HepG2 (cell line): Measurements from ENCODE around the gene MEIOB. TPM values are rescaled to one million over a fixed set of nuclear protein-coding genes. Genes with fewer than 3 reads are reported as not detected.
A peak's percentile ranks its signal among the peaks of the same experiment; 100 is the strongest.
"Not testable (repeated sequence)": the region's sequence is repeated elsewhere in the genome, so short reads cannot be mapped to it uniquely, and the experiment has no call there.

Source experiments
- ATAC-seq: fragments of 200-7000 bp; cut with Tn5 transposase; 3 replicates; pipeline ENCODE4 v1.9.1; 2020; ENCODE audit warnings: mild to moderate bottlenecking, moderate library complexity
- BruUV-seq: library from RNA; stranded (reverse); fragments of 400-500 nt; replicated peaks from 2 replicates; lab custom pipeline; 2021; lab: Mats Ljungman, UMichigan
- CTCF ChIA-PET: fragments of 300-600 bp; formaldehyde crosslinking; extraction: SDS; loops from one replicate; lab custom pipeline; 2021; ENCODE audit warnings: low total read pairs, inconsistent platforms, low intra/inter-chr PET ratio; lab: Yijun Ruan, JAX
- POLR2A ChIA-PET: fragments of 350-600 bp; sonication (Branson Sonifier 250); formaldehyde crosslinking; loops from one replicate; lab custom pipeline; 2020; ENCODE audit warnings: antibody characterized with exemption, inconsistent platforms; lab: Yijun Ruan, JAX
- DNase-seq: peaks from one replicate; pipeline ENCODE4 v3.0.0-alpha.2; 2015; ENCODE audit warnings: low spot score
- FAIRE-seq: peaks from 3 replicates; lab custom pipeline; 2011; peaks lifted over from hg19 to GRCh38; lab: Jason Lieb, UNC
- H2AFZ ChIP-seq: one replicate; pipeline ENCODE4 v1.6.1; 2011; ENCODE audit warnings: low read length, inconsistent platforms
- H3K27ac ChIP-seq: fragments of 300-600 bp; 3 replicates; pipeline ENCODE4 v1.8.0; 2011; ENCODE audit warnings: mixed run types, mild to moderate bottlenecking, mixed read lengths, low read length, inconsistent platforms; ENCODE audit not compliant: insufficient read depth; ENCODE audit errors: extremely low read length
- H3K27me3 ChIP-seq, 2 experiments: fragments of 200-600 bp in 1 of 2; 2 replicates in 1 of 2; 3 replicates in 1 of 2; pipeline versions ENCODE4 v1.6.0 to v1.8.0; 2011; ENCODE audit warnings: low read length in 2 of 2, mild to moderate bottlenecking in 2 of 2, moderate library complexity in 2 of 2, inconsistent platforms in 1 of 2; ENCODE audit not compliant: insufficient read depth in 2 of 2, control insufficient read depth in 1 of 2
- H3K36me3 ChIP-seq, 2 experiments: fragments of 200-600 bp in 1 of 2; replicated peaks in 1 of 2; 2 replicates in 1 of 2; 3 replicates in 1 of 2; pipeline versions ENCODE4 v1.5.1 to v1.8.0; 2011; ENCODE audit warnings: low read length in 2 of 2, inconsistent platforms in 1 of 2; ENCODE audit not compliant: insufficient read depth in 2 of 2, control insufficient read depth in 1 of 2
- H3K4me1 ChIP-seq: 2 replicates; pipeline ENCODE4 v1.5.1; 2012; ENCODE audit warnings: low read length, inconsistent platforms; ENCODE audit not compliant: insufficient read depth
- H3K4me2 ChIP-seq: 2 replicates; pipeline ENCODE4 v1.6.0; 2011; ENCODE audit warnings: low read depth, low read length, inconsistent platforms
- H3K4me3 ChIP-seq, 3 experiments: fragments of 200-600 bp in 1 of 3; sonication (generic), shearing (Covaris generic) in 1 of 3; replicated peaks in 1 of 3; 2 replicates each; pipeline ENCODE4 v1.5.1; 2011 to 2016; ENCODE audit warnings: low read length in 3 of 3, inconsistent platforms in 2 of 3, low read depth in 2 of 3, mild to moderate bottlenecking in 2 of 3, control low read depth in 1 of 3, mixed read lengths in 1 of 3; ENCODE audit not compliant: insufficient read depth in 1 of 3
- H3K79me2 ChIP-seq: one replicate; pipeline ENCODE4 v1.6.1; 2011; ENCODE audit warnings: low read length, inconsistent platforms; ENCODE audit not compliant: insufficient read depth
- H3K9ac ChIP-seq: 2 replicates; pipeline ENCODE4 v1.6.0; 2011; ENCODE audit warnings: mild to moderate bottlenecking, low read depth, low read length, inconsistent platforms; ENCODE audit not compliant: insufficient read depth
- H3K9me3 ChIP-seq: 2 replicates; pipeline ENCODE4 v1.5.1; 2012; ENCODE audit warnings: mild to moderate bottlenecking, low read length
- H4K20me1 ChIP-seq: 2 replicates; pipeline ENCODE4 v1.6.0; 2011; ENCODE audit warnings: inconsistent platforms, mild to moderate bottlenecking, low read length, moderate library complexity; ENCODE audit not compliant: insufficient read depth
- TGIF2 ChIP-seq: IDR thresholded peaks from 2 replicates; pipeline ENCODE4 v1.6.1; 2016; ENCODE audit warnings: control low read depth, missing compliant biosample characterization
- ZMYM3 ChIP-seq: sonication (generic); formaldehyde crosslinking; IDR thresholded peaks from 2 replicates; pipeline ENCODE4 v1.5.1; 2020; ENCODE audit warnings: mild to moderate bottlenecking, missing genetic modification reagents
- ZNF460 ChIP-seq: sonication (generic); formaldehyde crosslinking; IDR thresholded peaks from 2 replicates; pipeline ENCODE4 v1.5.1; 2020; ENCODE audit warnings: missing genetic modification reagents, mild to moderate bottlenecking, borderline replicate concordance
- WGBS: methylation state at CpG from one replicate; pipeline ENCODE4 v1.1.6; 2017; ENCODE audit warnings: low lambda C conversion rate; 5-methylcytosine and 5-hydroxymethylcytosine counted together
- in situ Hi-C: cut with HindIII; loops from 2 replicates; pipeline ENCODE4 v1.10.0; 2017; ENCODE audit warnings: low pct_unique_long_range_greater_than_20kb; ENCODE audit not compliant: extremely low pct_ligation_motif_present
- intact Hi-C: fragments of 100-400 bp; cut with micrococcal nuclease; formaldehyde crosslinking; loops from one replicate; pipeline ENCODE4 v1.10.0; 2022; ENCODE audit not compliant: unreplicated experiment
- polyA plus RNA-seq, 8 experiments: library from polyadenylated mRNA; depleted of rRNA in 3 of 8; stranded (reverse) in 7 of 8; unstranded in 1 of 8; fragments of >200 nt; fragmentation: Illumina TruSeq in 4 of 8; extraction: Trizol in 4 of 8; gene quantifications; 2 replicates each; pipeline versions ENCODE4 v1.2.1 to v1.2.3, GENCODE V29; 2011 to 2016; ENCODE audit warnings: low read depth in 4 of 8, missing spikeins in 1 of 8, mixed read lengths in 1 of 8; ENCODE audit not compliant: insufficient read depth in 1 of 8
- total RNA-seq, 5 experiments: library from RNA; depleted of rRNA; stranded (reverse); fragments of >200 nt; fragmentation: Illumina TruSeq; extraction: Trizol; gene quantifications; 2 replicates each; pipeline ENCODE4 v1.2.3, GENCODE V29; 2016; ENCODE audit warnings: low read depth in 1 of 5
- TF ChIP-seq, protein P1 (sequence below): sonication (generic); formaldehyde crosslinking; IDR thresholded peaks from 2 replicates; pipeline ENCODE4 v1.5.0; 2020; ENCODE audit warnings: mild to moderate bottlenecking, missing genetic modification reagents

The MEIOB gene
- total and polyA plus RNA-seq, 2 of the 13 experiments (the other 11 are each of a cell fraction or from before 2014, with no cell fraction given) = 0.17 TPM; not detected in 1

DNA sequence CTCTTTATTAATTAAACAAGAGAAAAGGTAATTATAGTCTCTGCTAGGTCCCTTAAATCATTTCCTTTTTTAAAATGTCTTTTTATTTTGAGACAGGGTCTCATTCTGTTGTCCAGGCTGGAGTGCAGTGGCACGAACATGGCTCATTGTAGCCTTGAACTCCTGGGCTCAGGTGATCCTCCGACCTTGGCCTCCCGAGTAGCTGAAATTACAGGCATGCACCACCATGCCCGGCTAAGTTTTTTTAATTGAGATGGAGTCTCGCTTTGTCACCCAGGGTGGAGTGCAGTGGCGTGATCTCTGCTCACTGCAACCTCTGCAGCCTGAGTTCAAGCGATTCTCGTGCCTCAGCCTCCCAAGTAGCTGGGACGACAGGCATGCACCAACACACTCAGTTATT is 9.2 kb upstream of the MEIOB start:
- H3K36me3 ChIP-seq, H3K27me3 ChIP-seq, DNase-seq, H2AFZ ChIP-seq, H4K20me1 ChIP-seq, H3K27ac ChIP-seq, H3K79me2 ChIP-seq, H3K4me2 ChIP-seq, intact Hi-C loops, FAIRE-seq, CTCF ChIA-PET, in situ Hi-C loops, POLR2A ChIA-PET, BruUV-seq, H3K9me3 ChIP-seq: not testable (repeated sequence)
- 15% methylated on average over 8 of the region's 9 CpGs for WGBS
- H3K4me1 ChIP-seq = peaks cover 31% of the 10 kb centered on the region
- TF ChIP-seq, protein P1, sequence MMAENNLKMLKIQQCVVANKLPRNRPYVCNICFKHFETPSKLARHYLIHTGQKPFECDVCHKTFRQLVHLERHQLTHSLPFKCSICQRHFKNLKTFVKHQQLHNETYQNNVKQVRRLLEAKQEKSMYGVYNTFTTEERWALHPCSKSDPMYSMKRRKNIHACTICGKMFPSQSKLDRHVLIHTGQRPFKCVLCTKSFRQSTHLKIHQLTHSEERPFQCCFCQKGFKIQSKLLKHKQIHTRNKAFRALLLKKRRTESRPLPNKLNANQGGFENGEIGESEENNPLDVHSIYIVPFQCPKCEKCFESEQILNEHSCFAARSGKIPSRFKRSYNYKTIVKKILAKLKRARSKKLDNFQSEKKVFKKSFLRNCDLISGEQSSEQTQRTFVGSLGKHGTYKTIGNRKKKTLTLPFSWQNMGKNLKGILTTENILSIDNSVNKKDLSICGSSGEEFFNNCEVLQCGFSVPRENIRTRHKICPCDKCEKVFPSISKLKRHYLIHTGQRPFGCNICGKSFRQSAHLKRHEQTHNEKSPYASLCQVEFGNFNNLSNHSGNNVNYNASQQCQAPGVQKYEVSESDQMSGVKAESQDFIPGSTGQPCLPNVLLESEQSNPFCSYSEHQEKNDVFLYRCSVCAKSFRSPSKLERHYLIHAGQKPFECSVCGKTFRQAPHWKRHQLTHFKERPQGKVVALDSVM (CRISPR knock-in tag) = peak; percentile 50; the same call in 1 of the 2 replicates
- TF ChIP-seq ZNF460 (CRISPR knock-in tag) (peak; percentile 73; the same call in 1 of the 2 replicates), ZMYM3 (CRISPR knock-in tag) (peak; percentile 18; the same call in 1 of the 2 replicates)
- TF ChIP-seq, all 625 proteins: peak for 3; not testable (repeated sequence) for 622
- H3K4me3 ChIP-seq, ATAC-seq, H3K9ac ChIP-seq: not testable (repeated sequence)

DNA sequence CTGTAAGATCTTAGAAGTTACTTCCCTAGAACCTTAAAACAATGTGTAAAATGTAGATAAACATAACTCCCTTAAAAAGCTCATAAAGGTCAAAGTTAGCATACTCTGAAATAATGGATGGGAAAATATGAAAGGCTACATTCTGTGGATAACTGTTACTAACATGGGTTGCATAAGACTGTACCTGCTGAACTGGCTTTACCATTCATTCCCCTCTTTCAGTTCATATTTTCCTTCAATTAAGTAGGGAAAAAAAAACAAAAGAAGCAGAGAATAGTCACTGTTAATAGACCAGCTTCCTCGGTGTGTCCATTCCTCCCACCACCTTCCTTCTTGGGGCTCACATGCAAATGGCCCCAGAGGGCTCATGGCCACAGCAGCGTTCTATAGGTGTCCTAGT is 7.5 kb upstream of the MEIOB start:
- in situ Hi-C loops = no loop called here
- H3K36me3 ChIP-seq = no peaks in the 10 kb centered on the region
- H4K20me1 ChIP-seq = no peaks in the 10 kb centered on the region
- BruUV-seq = no TSS peak
- no peak overlapping the region for H2AFZ ChIP-seq
- peaks cover 2 to 8% of the 10 kb centered on the region in 2 experiments; a peak in 4 of 5 replicates for H3K27me3 ChIP-seq
- H3K9ac ChIP-seq = no peak overlapping the region
- no peaks in the 10 kb centered on the region for H3K79me2 ChIP-seq
- no peaks in the 10 kb centered on the region for H3K9me3 ChIP-seq
- peaks cover 29% of the 10 kb centered on the region for H3K4me1 ChIP-seq
- no peak overlapping the region for H3K4me3 ChIP-seq
- FAIRE-seq = peak; percentile 47
- no peak for TF ChIP-seq TGIF2 (CRISPR knock-in tag)
- intact Hi-C loops = no loop called here
- ChIA-PET CTCF (no interaction called here), POLR2A (interaction anchor here (1.0 to 1.2 kb wide), 2 partner anchors 85 kb away, joined by 4 to 5 read pairs; partner anchors contain the start of gene RPS2)
- WGBS = 25% methylated on average over 2 of the region's 2 CpGs
- H3K4me2 ChIP-seq = no peak overlapping the region
- no peak overlapping the region for H3K27ac ChIP-seq
- no peak for DNase-seq
- ATAC-seq = no peak
